ENCODE data around the gene NAPSA. TPM values are rescaled to one million over a fixed set of nuclear protein-coding genes. Genes with fewer than 3 reads are reported as not detected.

The NAPSA gene
- polyA plus RNA-seq, 1 donor from 2014 or later: not detected

- H3K36me3 ChIP-seq (ENCODE audit: insufficient read depth, low read length): no peaks in the 10 kb centered on the region
- no peaks in the 10 kb centered on the region for H4K20me1 ChIP-seq (ENCODE audit: insufficient read depth)
- no peaks in the 10 kb centered on the region for H3K9me3 ChIP-seq (ENCODE audit: low read length)
- peaks cover 4% of the 10 kb centered on the region for H3F3A ChIP-seq (ENCODE audit: insufficient read depth, low read length, poor library complexity, severe bottlenecking)
- H3K9ac ChIP-seq (ENCODE audit: low read length): no peak overlapping the region
- no peaks in the 10 kb centered on the region for H3K27me3 ChIP-seq (ENCODE audit: insufficient read depth, low read depth, low read length)
- no peak overlapping the region for H3K4me3 ChIP-seq (ENCODE audit: low read length)
- H3K9me2 ChIP-seq (ENCODE audit: insufficient read depth, low read length): no peaks in the 10 kb centered on the region
- no peak overlapping the region for H3K4me2 ChIP-seq (ENCODE audit: low read length)
- no peak overlapping the region for H3K27ac ChIP-seq (ENCODE audit: low read length)
- H2AFZ ChIP-seq (ENCODE audit: low read depth, low read length): no peak overlapping the region
- H3K79me2 ChIP-seq (replicated peaks; ENCODE audit: insufficient read depth, low read length): no peaks in the 10 kb centered on the region
- TF ChIP-seq REST (IDR thresholded peaks at IDR 0.05; ENCODE audit: borderline replicate concordance): no peak
- TF ChIP-seq SMC3 (conservative IDR thresholded peaks at IDR 0.05; ENCODE audit: poor library complexity): no peak
- TF ChIP-seq CTCF (IDR thresholded peaks at IDR 0.05; ENCODE audit: poor library complexity, severe bottlenecking): no peak
Observed at GRCh38 chr19:50380751-50381151, 15.3 kb upstream of the NAPSA start.

- Histone ChIP-seq H3F3A (ENCODE audit: insufficient read depth, low read length, poor library complexity, severe bottlenecking) (peaks cover 4% of the 10 kb centered on the region), H3K4me2 (ENCODE audit: low read length) (no peak overlapping the region), H3K27me3 (ENCODE audit: insufficient read depth, low read depth, low read length) (no peaks in the 10 kb centered on the region), H2AFZ (ENCODE audit: low read depth, low read length) (no peak overlapping the region), H3K27ac (ENCODE audit: low read length) (no peak overlapping the region), H3K9me2 (ENCODE audit: insufficient read depth, low read length) (no peaks in the 10 kb centered on the region), H3K36me3 (ENCODE audit: insufficient read depth, low read length) (no peaks in the 10 kb centered on the region), H3K79me2 (replicated peaks; ENCODE audit: insufficient read depth, low read length) (no peaks in the 10 kb centered on the region), H3K4me3 (ENCODE audit: low read length) (no peak overlapping the region), H3K9ac (ENCODE audit: low read length) (no peak overlapping the region), H3K9me3 (ENCODE audit: low read length) (no peaks in the 10 kb centered on the region), H4K20me1 (ENCODE audit: insufficient read depth) (no peaks in the 10 kb centered on the region)
- TF ChIP-seq REST (IDR thresholded peaks at IDR 0.05; ENCODE audit: borderline replicate concordance) (no peak), SMC3 (conservative IDR thresholded peaks at IDR 0.05; ENCODE audit: poor library complexity) (no peak), CTCF (IDR thresholded peaks at IDR 0.05; ENCODE audit: poor library complexity, severe bottlenecking) (no peak), RAD21 (conservative IDR thresholded peaks at IDR 0.05) (no peak), POLR2AphosphoS5 (IDR thresholded peaks at IDR 0.05) (no peak), EP300 (conservative IDR thresholded peaks at IDR 0.05; ENCODE audit: poor library complexity, severe bottlenecking) (no peak), EZH2 (IDR thresholded peaks at IDR 0.05; ENCODE audit: borderline replicate concordance, insufficient read depth, low read length, poor library complexity, severe bottlenecking) (no peak), MXI1 (conservative IDR thresholded peaks at IDR 0.05; ENCODE audit: poor library complexity, severe bottlenecking) (no peak), TAF1 (IDR thresholded peaks at IDR 0.05; ENCODE audit: low read depth) (no peak)
Observed at GRCh38 chr19:50380137-50380536, 14.7 kb upstream of the NAPSA start.
